Stimulated activated CD8-positive, alpha-beta memory T cell treated with anti-CD3 and anti-CD28 coated beads, Interleukin-12 subunit alpha, Interleukin-12 subunit beta, amount 100 ng/mL, for 4 hours (primary cell): Measurements from ENCODE around the gene ZFYVE26.
A peak's percentile ranks its signal among the peaks of the same experiment; 100 is the strongest.
"Not testable (repeated sequence)": the region's sequence is repeated elsewhere in the genome, so short reads cannot be mapped to it uniquely, and the experiment has no call there.

ENCODE experiments used
- DNase-seq: peaks from one replicate; pipeline ENCODE4 v3.0.0-alpha.2; 2020; ENCODE audit warnings: low read depth

The ZFYVE26 gene

GRCh38 chr14:67816326-67817002, at the start of gene ZFYVE26:
TSS of gene ZFYVE26 (minus strand) at chr14:67816590. CDS start at chr14:67815963, 627 bp downstream.
- peak; percentile 71 for DNase-seq

GRCh38 chr14:67863223-67863622, 46.8 kb upstream of the ZFYVE26 start:
- no peak for DNase-seq

- no peak for DNase-seq
These were observed 42.9 kb upstream of the ZFYVE26 start for GRCh38 chr14:67859169-67859749.

- no peak for DNase-seq
These were observed 41.5 kb upstream of the ZFYVE26 start for GRCh38 chr14:67857778-67858350.

GRCh38 chr14:67856827-67857226, 40.4 kb upstream of the ZFYVE26 start:
- no peak for DNase-seq

- no peak for DNase-seq
These were observed 37.3 kb upstream of the ZFYVE26 start for GRCh38 chr14:67853715-67854114.

GRCh38 chr14:67852926-67853604, 36.7 kb upstream of the ZFYVE26 start:
- no peak for DNase-seq

- no peak for DNase-seq
These were observed 35.5 kb upstream of the ZFYVE26 start for GRCh38 chr14:67851785-67852410.

GRCh38 chr14:67850066-67850830, 33.9 kb upstream of the ZFYVE26 start:
- no peak for DNase-seq

GRCh38 chr14:67846029-67846610, 29.7 kb upstream of the ZFYVE26 start:
- no peak for DNase-seq

- DNase-seq = no peak
These were observed 20.7 kb upstream of the ZFYVE26 start for GRCh38 chr14:67837011-67837624.

- no peak for DNase-seq
These were observed 19.2 kb upstream of the ZFYVE26 start for GRCh38 chr14:67835596-67835995.

- no peak for DNase-seq
These were observed 17.0 kb upstream of the ZFYVE26 start for GRCh38 chr14:67833403-67833802.

- no peak for DNase-seq
These were observed 14.7 kb upstream of the ZFYVE26 start for GRCh38 chr14:67831113-67831512.

- DNase-seq = no peak
These were observed 4.7 kb upstream of the ZFYVE26 start for GRCh38 chr14:67821121-67821520.

- no peak for DNase-seq
These were observed 4.1 kb upstream of the ZFYVE26 start for GRCh38 chr14:67820428-67820971.

GRCh38 chr14:67819563-67820421, 3.4 kb upstream of the ZFYVE26 start, which contains the start of gene RAD51B:
TSS of gene RAD51B (plus strand) at chr14:67819779.
- peak; percentile 69 for DNase-seq

- DNase-seq = not testable (repeated sequence)
These were observed 2.1 kb upstream of the ZFYVE26 start for GRCh38 chr14:67818476-67818875.

- no peak for DNase-seq
These were observed 1.5 kb upstream of the ZFYVE26 start for GRCh38 chr14:67817750-67818438.
